Left ventricle myocardium inferior (tissue), 1 donor: Measurements from ENCODE around the gene GEMIN5. TPM values are rescaled to one million over a fixed set of nuclear protein-coding genes. Genes with fewer than 3 reads are reported as not detected.

Experiments
- DNase-seq: peaks from one replicate; pipeline ENCODE4 v3.0.0-alpha.2; 2020
- H3K27ac ChIP-seq: fragments of 200-600 bp; replicated peaks from 2 replicates; pipeline ENCODE4 v1.8.0; 2021
- H3K27me3 ChIP-seq: fragments of 200-600 bp; 2 replicates; pipeline ENCODE4 v1.8.0; 2021; ENCODE audit warnings: low read depth
- H3K36me3 ChIP-seq: fragments of 200-600 bp; 2 replicates; pipeline ENCODE4 v1.8.0; 2021
- H3K4me1 ChIP-seq: fragments of 200-600 bp; 2 replicates; pipeline ENCODE4 v1.8.0; 2021
- H3K4me3 ChIP-seq: fragments of 200-600 bp; 2 replicates; pipeline ENCODE4 v1.8.0; 2021; ENCODE audit warnings: mild to moderate bottlenecking, moderate library complexity
- H3K9me3 ChIP-seq: fragments of 200-600 bp; replicated peaks from 2 replicates; pipeline ENCODE4 v1.8.0; 2021
- intact Hi-C: fragments of 100-400 bp; cut with micrococcal nuclease; formaldehyde crosslinking; loops from one replicate; pipeline ENCODE4 v1.11.0; 2022
- total RNA-seq: library from RNA; stranded (reverse); fragmentation: NEBNext Ultra II Directional; extraction: Animal tissue kit (Norgen Biotek cat#: 25700); gene quantifications from one replicate; pipeline ENCODE4 v1.2.1, GENCODE V29; 2021
- TF ChIP-seq, protein P1 (sequence below): fragments of 200-600 bp; IDR thresholded peaks from 2 replicates; pipeline ENCODE4 v1.8.0; 2021; ENCODE audit warnings: antibody characterized with exemption, mild to moderate bottlenecking, borderline replicate concordance
- donor health status: DM: no; HTN: yes; CAD: no; lungs with severe emphysema.

GEMIN5 gene
- total RNA-seq, 1 donor from 2014 or later, result 14.0 TPM

DNA sequence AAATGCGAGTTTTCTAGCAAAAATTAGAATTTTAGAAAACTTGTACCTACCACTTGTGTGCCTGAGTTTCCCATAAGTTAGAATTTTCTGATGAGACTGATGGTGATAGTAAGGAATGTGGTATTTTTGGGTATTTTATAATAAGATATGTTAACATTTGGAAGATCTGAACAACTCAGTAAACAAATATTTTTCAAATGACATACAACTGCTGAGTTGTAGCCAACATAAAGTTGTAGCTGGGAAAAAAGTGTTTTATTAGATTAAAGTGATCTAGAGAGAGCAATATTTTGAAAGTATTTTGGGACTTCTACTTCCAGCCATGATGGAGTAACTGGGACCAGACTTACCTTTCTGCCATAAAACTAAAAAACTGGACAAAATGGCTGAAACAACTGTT, 37.9 kb downstream of the GEMIN5 start:
- H3K4me3 ChIP-seq, result no peak overlapping the region
- DNase-seq, result no peak
- H3K9me3 ChIP-seq, result no peaks in the 10 kb centered on the region
- peaks cover 96% of the 10 kb centered on the region for H3K36me3 ChIP-seq
- H3K27ac ChIP-seq, result peak overlapping the region; percentile 51
- no peaks in the 10 kb centered on the region for H3K27me3 ChIP-seq
- H3K4me1 ChIP-seq, result peaks cover 7% of the 10 kb centered on the region
- intact Hi-C loops, result no loop called here
- TF ChIP-seq, protein P1, sequence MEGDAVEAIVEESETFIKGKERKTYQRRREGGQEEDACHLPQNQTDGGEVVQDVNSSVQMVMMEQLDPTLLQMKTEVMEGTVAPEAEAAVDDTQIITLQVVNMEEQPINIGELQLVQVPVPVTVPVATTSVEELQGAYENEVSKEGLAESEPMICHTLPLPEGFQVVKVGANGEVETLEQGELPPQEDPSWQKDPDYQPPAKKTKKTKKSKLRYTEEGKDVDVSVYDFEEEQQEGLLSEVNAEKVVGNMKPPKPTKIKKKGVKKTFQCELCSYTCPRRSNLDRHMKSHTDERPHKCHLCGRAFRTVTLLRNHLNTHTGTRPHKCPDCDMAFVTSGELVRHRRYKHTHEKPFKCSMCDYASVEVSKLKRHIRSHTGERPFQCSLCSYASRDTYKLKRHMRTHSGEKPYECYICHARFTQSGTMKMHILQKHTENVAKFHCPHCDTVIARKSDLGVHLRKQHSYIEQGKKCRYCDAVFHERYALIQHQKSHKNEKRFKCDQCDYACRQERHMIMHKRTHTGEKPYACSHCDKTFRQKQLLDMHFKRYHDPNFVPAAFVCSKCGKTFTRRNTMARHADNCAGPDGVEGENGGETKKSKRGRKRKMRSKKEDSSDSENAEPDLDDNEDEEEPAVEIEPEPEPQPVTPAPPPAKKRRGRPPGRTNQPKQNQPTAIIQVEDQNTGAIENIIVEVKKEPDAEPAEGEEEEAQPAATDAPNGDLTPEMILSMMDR, result no peak

DNA sequence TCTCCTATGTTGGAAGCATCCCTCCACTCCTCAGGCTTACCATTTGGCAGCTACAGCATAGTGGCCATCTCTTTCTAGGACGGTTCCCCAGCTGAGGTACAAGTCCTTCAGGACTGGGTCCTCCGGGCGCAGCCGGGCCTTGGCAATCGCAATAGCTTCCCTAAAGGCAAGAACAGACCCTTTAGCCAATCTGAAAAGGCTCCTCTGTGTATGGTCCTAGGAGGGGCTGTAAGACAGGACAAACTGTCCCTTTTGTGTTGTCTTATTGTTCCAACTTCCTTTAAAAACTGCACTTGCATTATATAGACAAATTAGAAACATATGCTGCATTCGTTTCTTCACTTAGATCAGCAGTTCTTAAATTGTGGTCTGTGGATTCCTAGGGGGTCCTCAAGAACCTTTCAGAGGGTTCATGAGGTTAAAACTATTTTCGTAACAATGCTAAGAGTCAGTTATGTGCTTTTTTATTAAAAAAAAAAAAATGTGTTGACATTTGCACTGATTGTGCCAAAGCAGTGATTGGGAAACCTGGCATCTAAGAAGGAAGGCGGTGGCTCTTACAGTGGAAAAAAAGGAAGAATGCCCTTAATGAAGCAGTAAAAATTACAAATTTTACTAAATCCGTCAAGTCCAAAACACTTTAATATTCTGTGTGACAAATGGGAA, 38.7 kb downstream of the GEMIN5 start:
- H3K36me3 ChIP-seq, result peaks cover 96% of the 10 kb centered on the region
- peak overlapping the region; percentile 51 for H3K27ac ChIP-seq
- intact Hi-C loops, result no loop called here

DNA sequence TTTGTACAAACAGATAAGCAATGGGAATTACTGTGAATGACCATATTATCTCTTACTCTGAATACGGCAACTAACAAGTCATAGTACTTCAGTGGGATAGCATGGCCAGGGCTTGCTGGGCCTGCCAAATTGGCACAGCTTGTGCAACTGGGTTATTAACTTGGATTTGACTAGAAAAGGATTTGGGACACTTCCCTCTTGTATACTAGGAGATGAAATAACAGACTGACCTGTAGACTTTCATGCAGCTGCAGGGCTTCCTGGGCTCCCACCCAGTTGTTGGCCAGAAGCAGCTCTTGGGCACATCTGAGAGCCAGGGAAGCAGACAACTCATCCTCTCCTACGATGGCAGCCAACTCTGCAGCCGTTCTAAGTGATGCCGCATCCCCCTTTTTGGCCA, 39.8 kb downstream of the GEMIN5 start:
- H3K4me1 ChIP-seq, result peaks cover 7% of the 10 kb centered on the region
- no peaks in the 10 kb centered on the region for H3K27me3 ChIP-seq
- intact Hi-C loops, result no loop called here
- H3K9me3 ChIP-seq, result no peaks in the 10 kb centered on the region
- no peak for DNase-seq
- peaks cover 96% of the 10 kb centered on the region for H3K36me3 ChIP-seq
- H3K27ac ChIP-seq, result no peak overlapping the region
- H3K4me3 ChIP-seq, result no peak overlapping the region
- TF ChIP-seq, protein P1, result no peak

More for the DNA sequence above, 38.7 kb downstream of the GEMIN5 start:
- peaks cover 7% of the 10 kb centered on the region for H3K4me1 ChIP-seq
- no peak overlapping the region for H3K4me3 ChIP-seq
- TF ChIP-seq, protein P1, result no peak
- H3K9me3 ChIP-seq, result no peaks in the 10 kb centered on the region
- no peaks in the 10 kb centered on the region for H3K27me3 ChIP-seq
- DNase-seq, result no peak

- DNase-seq, result no peak
- H3K4me3 ChIP-seq, result no peak overlapping the region
- peaks cover 94% of the 10 kb centered on the region for H3K36me3 ChIP-seq
- no peaks in the 10 kb centered on the region for H3K27me3 ChIP-seq
- H3K4me1 ChIP-seq, result peaks cover 7% of the 10 kb centered on the region
- no peaks in the 10 kb centered on the region for H3K9me3 ChIP-seq
- TF ChIP-seq, protein P1, result no peak
- intact Hi-C loops, result no loop called here
- peak overlapping the region; percentile 18 for H3K27ac ChIP-seq
These were observed 41.3 kb downstream of the GEMIN5 start for GRCh38 chr5:154896562-154897165.

GRCh38 chr5:154895606-154896561, 42.1 kb downstream of the GEMIN5 start:
- Histone ChIP-seq H3K4me3 (no peak overlapping the region), H3K36me3 (peaks cover 94% of the 10 kb centered on the region), H3K27ac (peak overlapping the region; percentile 18), H3K27me3 (no peaks in the 10 kb centered on the region), H3K9me3 (no peaks in the 10 kb centered on the region), H3K4me1 (peaks cover 7% of the 10 kb centered on the region)
- DNase-seq, result no peak
- TF ChIP-seq, protein P1, result no peak
- intact Hi-C loops, result no loop called here
